Suprapubic skin (tissue), 4 donors: ENCODE data around the gene PARD3B.

ENCODE experiments used
- EP300 ChIP-seq: sonication (generic); formaldehyde crosslinking; IDR thresholded peaks from one replicate; pipeline ENCODE4 v1.6.1; 2017; ENCODE audit warnings: antibody characterized with exemption
- POLR2AphosphoS5 ChIP-seq, 3 donors: sonication (generic); formaldehyde crosslinking; IDR thresholded peaks; one replicate each; pipeline ENCODE4 v1.6.1; 2017; ENCODE audit warnings: antibody characterized with exemption in 3 of 3
- TF ChIP-seq, protein P1 (sequence below), 2 donors: fragments of 200-600 bp in 1 of 2; fragments of 450-650 bp in 1 of 2; sonication (generic) in 1 of 2; IDR thresholded peaks; one replicate each; pipeline ENCODE4 v1.5.1; 2016 to 2019; ENCODE audit warnings: antibody characterized with exemption in 2 of 2, mild to moderate bottlenecking in 1 of 2, moderate library complexity in 1 of 2

DNA sequence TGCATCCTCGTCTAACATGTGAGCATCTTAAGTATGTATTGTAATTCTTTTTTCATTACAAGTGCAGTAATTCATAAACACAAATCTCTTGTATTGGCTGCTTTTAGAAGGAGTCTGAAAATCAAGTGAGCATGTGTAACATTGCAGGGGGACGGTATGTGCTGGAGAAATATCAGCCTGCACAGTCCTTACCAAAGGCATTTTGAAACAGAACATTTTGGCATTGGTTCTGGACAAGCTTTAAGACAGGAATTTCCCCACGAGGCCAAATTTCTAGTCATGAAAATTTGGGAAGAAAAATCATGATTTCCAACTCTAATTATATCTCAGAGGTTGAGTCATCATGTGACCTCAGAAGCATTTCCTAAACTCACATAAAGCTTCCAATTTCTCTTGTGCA lies 1112.3 kb downstream of the PARD3B start:
- TF ChIP-seq POLR2AphosphoS5 (IDR thresholded peaks at IDR 0.05) (peak in 1 of 3 donors; percentile 89), EP300 (no peak)
- TF ChIP-seq, protein P1, sequence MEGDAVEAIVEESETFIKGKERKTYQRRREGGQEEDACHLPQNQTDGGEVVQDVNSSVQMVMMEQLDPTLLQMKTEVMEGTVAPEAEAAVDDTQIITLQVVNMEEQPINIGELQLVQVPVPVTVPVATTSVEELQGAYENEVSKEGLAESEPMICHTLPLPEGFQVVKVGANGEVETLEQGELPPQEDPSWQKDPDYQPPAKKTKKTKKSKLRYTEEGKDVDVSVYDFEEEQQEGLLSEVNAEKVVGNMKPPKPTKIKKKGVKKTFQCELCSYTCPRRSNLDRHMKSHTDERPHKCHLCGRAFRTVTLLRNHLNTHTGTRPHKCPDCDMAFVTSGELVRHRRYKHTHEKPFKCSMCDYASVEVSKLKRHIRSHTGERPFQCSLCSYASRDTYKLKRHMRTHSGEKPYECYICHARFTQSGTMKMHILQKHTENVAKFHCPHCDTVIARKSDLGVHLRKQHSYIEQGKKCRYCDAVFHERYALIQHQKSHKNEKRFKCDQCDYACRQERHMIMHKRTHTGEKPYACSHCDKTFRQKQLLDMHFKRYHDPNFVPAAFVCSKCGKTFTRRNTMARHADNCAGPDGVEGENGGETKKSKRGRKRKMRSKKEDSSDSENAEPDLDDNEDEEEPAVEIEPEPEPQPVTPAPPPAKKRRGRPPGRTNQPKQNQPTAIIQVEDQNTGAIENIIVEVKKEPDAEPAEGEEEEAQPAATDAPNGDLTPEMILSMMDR (IDR thresholded peaks at IDR 0.05) = no peak
